Measurements from ENCODE around the gene SGCA. TPM values are rescaled to one million over a fixed set of nuclear protein-coding genes. Genes with fewer than 3 reads are reported as not detected.

SGCA gene
- total and polyA plus RNA-seq, 9 of the 15 experiments (the other 6 are each of a cell fraction or from before 2014, with no cell fraction given) = not detected

DNA sequence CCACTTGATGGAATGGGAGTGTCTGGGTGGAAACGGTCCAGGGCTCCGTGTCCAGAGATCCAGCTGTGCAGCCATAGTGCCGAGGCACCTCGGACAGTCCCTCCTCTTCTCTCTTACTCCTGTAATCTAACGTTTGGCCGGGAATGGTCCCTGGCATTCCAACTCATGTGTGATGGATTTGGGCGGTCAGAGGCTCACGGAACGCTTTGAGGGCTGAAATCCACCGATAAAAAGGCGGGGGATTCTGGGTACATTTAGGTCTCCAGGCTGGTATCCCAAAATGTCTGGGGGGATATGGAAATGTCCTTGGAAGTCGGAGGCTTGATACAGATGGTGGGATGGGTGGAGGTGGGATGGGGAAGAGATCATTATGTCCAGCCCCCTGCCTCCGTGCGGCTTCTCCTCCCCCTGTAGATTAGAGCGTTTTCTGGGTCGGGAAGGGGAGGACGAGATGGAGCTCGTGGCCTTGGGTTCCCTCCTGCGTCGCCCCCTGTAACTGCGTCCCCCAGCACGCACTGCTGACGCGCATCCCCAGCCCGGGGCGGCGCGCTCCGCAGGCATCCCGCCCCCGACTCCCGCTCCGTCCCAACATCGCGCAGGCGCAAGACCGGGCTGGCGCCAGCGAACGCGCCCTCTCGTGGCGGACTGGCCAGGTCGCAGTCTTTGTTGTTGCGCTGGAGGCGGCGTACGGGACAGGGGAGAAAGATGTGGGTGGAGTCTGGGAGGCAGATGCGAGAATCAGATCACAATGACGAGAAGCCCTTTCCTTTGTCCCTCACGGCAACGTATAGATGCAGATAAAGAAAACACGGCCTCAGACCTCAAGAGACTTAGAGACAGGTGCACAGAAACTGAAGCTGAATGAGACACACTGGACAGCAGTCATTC, 4.5 kb upstream of the SGCA start (continued):
- no peak for TF ChIP-seq ZC3H11A (IDR thresholded peaks at IDR 0.05; ENCODE audit: low read depth, low read length)
- no peak for TF ChIP-seq ZNF146 (CRISPR knock-in tag; IDR thresholded peaks at IDR 0.05; ENCODE audit: unreplicated experiment)
- peak; percentile 59; the same call in 1 of the 2 replicates for TF ChIP-seq GABPB1 (CRISPR knock-in tag; IDR thresholded peaks at IDR 0.05)
- TF ChIP-seq ZNF717 (CRISPR knock-in tag; IDR thresholded peaks at IDR 0.05) = no peak
- TF ChIP-seq, protein P1, sequence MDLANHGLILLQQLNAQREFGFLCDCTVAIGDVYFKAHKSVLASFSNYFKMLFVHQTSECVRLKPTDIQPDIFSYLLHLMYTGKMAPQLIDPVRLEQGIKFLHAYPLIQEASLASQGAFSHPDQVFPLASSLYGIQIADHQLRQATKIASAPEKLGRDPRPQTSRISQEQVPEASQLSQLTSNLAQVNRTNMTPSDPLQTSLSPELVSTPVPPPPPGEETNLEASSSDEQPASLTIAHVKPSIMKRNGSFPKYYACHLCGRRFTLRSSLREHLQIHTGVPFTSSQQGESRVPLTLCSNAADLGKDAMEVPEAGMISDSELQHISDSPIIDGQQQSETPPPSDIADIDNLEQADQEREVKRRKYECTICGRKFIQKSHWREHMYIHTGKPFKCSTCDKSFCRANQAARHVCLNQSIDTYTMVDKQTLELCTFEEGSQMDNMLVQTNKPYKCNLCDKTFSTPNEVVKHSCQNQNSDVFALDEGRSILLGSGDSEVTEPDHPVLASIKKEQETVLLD (IDR thresholded peaks at IDR 0.05) = peak; percentile 68; the same call in 1 of the 2 replicates
- TF ChIP-seq HMG20A (CRISPR knock-in tag; conservative IDR thresholded peaks at IDR 0.05) = no peak
- no peak for TF ChIP-seq BRF1 (IDR thresholded peaks at IDR 0.05; ENCODE audit: borderline replicate concordance, extremely low read depth, insufficient read length)
- TF ChIP-seq SAFB2 (IDR thresholded peaks at IDR 0.05; ENCODE audit: borderline replicate concordance, low read depth, low read length, severe bottlenecking) = no peak
- TF ChIP-seq, protein P2, sequence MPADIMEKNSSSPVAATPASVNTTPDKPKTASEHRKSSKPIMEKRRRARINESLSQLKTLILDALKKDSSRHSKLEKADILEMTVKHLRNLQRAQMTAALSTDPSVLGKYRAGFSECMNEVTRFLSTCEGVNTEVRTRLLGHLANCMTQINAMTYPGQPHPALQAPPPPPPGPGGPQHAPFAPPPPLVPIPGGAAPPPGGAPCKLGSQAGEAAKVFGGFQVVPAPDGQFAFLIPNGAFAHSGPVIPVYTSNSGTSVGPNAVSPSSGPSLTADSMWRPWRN (IDR thresholded peaks at IDR 0.05; ENCODE audit: low read depth) = no peak
- TF ChIP-seq, protein P3, sequence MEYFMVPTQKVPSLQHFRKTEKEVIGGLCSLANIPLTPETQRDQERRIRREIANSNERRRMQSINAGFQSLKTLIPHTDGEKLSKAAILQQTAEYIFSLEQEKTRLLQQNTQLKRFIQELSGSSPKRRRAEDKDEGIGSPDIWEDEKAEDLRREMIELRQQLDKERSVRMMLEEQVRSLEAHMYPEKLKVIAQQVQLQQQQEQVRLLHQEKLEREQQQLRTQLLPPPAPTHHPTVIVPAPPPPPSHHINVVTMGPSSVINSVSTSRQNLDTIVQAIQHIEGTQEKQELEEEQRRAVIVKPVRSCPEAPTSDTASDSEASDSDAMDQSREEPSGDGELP (CRISPR knock-in tag; IDR thresholded peaks at IDR 0.05; ENCODE audit: borderline replicate concordance) = no peak; the same call in 1 of the 2 replicates
- TF ChIP-seq ZNF830 (CRISPR knock-in tag; IDR thresholded peaks at IDR 0.05) = no peak
- TF ChIP-seq ZFP30 (CRISPR knock-in tag; IDR thresholded peaks at IDR 0.05; ENCODE audit: borderline replicate concordance) = no peak
- TF ChIP-seq ZNF586 (CRISPR knock-in tag; conservative IDR thresholded peaks at IDR 0.05) = no peak
- TF ChIP-seq, protein P4, sequence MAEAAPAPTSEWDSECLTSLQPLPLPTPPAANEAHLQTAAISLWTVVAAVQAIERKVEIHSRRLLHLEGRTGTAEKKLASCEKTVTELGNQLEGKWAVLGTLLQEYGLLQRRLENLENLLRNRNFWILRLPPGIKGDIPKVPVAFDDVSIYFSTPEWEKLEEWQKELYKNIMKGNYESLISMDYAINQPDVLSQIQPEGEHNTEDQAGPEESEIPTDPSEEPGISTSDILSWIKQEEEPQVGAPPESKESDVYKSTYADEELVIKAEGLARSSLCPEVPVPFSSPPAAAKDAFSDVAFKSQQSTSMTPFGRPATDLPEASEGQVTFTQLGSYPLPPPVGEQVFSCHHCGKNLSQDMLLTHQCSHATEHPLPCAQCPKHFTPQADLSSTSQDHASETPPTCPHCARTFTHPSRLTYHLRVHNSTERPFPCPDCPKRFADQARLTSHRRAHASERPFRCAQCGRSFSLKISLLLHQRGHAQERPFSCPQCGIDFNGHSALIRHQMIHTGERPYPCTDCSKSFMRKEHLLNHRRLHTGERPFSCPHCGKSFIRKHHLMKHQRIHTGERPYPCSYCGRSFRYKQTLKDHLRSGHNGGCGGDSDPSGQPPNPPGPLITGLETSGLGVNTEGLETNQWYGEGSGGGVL (CRISPR knock-in tag; IDR thresholded peaks at IDR 0.05) = no peak
- no peak for TF ChIP-seq MAFF (IDR thresholded peaks at IDR 0.05; ENCODE audit: low read length)
- TF ChIP-seq, protein P5, sequence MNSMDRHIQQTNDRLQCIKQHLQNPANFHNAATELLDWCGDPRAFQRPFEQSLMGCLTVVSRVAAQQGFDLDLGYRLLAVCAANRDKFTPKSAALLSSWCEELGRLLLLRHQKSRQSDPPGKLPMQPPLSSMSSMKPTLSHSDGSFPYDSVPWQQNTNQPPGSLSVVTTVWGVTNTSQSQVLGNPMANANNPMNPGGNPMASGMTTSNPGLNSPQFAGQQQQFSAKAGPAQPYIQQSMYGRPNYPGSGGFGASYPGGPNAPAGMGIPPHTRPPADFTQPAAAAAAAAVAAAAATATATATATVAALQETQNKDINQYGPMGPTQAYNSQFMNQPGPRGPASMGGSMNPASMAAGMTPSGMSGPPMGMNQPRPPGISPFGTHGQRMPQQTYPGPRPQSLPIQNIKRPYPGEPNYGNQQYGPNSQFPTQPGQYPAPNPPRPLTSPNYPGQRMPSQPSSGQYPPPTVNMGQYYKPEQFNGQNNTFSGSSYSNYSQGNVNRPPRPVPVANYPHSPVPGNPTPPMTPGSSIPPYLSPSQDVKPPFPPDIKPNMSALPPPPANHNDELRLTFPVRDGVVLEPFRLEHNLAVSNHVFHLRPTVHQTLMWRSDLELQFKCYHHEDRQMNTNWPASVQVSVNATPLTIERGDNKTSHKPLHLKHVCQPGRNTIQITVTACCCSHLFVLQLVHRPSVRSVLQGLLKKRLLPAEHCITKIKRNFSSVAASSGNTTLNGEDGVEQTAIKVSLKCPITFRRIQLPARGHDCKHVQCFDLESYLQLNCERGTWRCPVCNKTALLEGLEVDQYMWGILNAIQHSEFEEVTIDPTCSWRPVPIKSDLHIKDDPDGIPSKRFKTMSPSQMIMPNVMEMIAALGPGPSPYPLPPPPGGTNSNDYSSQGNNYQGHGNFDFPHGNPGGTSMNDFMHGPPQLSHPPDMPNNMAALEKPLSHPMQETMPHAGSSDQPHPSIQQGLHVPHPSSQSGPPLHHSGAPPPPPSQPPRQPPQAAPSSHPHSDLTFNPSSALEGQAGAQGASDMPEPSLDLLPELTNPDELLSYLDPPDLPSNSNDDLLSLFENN (IDR thresholded peaks at IDR 0.05; ENCODE audit: low read depth in 2 of 2, low read length in 2 of 2) = 0 out of 4 replicates have a peak, but pooled peaks of 1 of the 2 experiments have one; percentile 23
